Measurements from ENCODE around the gene CALY.

The CALY gene

GRCh38 chr10:133312769-133313145 lies 23.9 kb downstream of the CALY start:
- DNase-seq (ENCODE audit: low read depth in 3 of 3, low spot score in 1 of 3), result no peak

DNA sequence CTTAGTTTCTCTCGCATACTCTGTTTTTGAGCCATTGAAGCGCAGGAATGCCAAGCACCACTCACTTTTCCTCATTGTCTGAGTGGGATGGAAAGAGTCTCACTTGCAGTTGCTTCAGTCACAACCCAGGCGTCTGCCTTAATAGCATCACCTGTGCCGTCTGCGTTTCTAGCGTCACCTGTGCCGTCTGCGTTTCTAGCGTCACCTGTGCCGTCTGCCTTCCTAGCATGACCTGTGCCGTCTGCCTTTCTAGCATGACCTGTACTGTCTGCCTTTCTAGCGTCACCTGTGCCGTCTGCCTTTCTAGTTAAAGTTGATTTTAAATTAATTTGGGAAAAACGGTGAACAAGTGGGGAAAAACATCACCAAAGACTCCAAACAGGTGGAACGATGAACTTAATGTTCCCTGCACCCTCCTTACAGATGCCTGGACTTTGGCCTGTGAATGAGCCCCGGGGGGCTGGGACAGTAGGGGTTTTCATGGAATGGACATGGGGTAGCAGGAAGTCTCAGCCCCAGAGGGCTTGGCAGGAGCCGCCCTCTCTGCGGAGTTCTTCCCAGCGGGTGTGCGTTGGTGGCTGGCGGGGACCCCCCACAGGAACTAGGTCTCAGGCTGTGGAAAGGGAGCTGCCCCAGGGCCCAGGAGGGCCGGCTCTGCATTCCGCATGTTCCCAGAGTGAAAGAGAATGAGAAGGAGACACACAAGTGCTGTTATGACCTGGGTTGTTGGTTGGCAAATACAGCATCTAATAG lies 24.5 kb downstream of the CALY start:
- no peak for DNase-seq (ENCODE audit: low read depth in 3 of 3, low spot score in 1 of 3)

DNA sequence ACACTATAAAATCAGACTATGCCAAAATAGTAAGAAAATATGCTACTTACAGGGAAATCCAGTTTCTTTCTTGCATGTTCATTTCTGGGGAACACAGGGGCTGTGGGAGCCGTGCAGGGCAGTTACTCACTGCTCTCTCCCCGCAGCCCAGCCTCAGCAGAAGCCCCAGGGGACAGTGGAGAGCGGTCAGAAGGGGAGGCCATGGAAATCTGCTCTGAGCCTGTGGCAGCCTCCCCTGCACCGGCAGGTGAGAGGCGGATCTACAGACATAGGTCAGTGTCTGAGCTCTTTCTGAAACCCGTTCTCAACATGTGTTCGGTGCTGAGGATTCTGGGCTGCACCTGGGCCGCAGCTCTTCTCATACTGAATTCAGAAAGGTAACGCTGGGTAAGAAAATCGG lies 25.1 kb downstream of the CALY start:
- no peak for DNase-seq (ENCODE audit: low read depth in 3 of 3, low spot score in 1 of 3)

GRCh38 chr10:133310789-133311188 lies 25.9 kb downstream of the CALY start:
- DNase-seq (ENCODE audit: low read depth in 3 of 3, low spot score in 1 of 3), result no peak

DNA sequence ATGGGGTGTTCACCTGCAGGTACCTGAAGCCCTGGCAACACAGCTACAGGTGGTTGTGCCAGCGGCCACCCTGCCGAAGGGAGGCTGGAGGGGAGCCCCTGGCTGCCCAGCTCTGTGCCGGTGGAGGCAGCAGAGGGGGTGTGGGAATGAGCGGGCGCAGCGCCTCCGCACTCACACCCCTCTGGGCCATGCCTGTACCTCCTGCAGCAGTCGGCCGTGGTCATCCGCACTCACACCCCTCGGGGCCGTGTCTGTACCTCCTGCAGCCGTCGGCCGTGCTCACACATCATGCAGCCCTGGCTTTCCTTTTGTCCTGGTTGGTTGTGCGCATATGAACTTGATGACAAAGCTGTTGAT lies 26.3 kb downstream of the CALY start:
- DNase-seq (ENCODE audit: low read depth in 3 of 3, low spot score in 1 of 3), result no peak

DNA sequence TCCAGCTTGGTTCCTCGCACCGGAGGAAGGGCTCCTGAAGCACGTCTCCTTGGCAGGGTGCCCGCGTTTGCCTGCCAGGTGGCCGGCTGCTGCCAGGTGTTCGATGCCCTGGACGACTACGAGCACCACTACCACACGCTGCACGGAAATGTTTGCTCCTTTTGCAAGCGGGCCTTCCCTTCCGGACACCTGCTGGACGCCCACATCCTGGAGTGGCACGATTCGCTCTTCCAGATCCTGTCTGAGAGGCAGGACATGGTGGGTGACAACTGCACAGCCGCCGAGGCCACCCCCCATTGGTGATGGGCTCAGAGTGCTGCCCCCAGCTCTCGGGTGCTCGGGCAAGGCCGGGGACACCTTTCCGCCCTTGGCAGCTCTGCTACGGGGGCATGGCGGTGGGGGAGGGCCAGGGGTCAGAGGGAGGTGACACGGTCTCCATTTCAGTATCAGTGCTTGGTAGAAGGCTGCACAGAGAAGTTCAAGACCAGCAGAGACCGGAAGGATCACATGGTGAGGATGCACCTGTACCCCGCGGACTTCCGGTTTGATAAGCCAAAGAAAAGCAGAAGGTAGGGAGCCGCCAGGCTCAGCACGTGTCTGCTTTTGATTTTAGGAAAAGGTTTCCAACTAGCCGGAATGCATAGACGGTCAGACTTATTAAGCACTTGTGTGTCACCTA lies 26.8 kb downstream of the CALY start:
- no peak for DNase-seq (ENCODE audit: low read depth in 3 of 3, low spot score in 1 of 3)

DNA sequence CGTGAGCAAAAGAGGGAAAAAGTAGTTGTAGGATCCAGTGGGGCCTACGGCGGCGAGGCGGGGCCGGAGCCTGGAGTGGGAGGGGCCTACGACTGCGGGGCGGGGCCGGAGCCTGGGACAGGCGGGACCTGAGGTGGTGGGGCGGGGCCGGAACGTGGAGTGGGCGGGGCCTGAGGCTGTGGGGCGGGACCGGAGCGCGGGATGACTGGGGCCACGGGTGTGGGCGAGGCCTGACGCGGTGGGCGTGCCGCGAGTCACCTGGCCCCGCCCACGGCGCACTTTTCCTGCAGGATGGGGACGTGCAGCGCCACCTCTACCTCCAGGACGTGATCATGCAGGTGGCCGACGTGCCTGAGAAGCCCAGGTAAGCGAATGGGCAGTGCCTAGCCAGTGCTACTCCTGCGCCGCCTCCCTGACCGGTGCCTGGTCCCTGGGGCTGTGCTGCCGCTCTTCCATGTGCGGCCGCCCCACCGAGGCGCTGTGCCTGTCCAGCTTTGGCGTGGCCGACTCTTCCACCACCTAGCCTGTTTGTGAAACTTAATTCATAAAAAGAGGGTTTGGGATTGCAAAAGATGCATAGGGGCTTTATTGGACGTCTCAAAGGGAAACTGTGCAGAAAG lies 27.5 kb downstream of the CALY start:
- DNase-seq (ENCODE audit: low read depth in 3 of 3, low spot score in 1 of 3), result peak; percentile 88 to 95 (median 90)

DNA sequence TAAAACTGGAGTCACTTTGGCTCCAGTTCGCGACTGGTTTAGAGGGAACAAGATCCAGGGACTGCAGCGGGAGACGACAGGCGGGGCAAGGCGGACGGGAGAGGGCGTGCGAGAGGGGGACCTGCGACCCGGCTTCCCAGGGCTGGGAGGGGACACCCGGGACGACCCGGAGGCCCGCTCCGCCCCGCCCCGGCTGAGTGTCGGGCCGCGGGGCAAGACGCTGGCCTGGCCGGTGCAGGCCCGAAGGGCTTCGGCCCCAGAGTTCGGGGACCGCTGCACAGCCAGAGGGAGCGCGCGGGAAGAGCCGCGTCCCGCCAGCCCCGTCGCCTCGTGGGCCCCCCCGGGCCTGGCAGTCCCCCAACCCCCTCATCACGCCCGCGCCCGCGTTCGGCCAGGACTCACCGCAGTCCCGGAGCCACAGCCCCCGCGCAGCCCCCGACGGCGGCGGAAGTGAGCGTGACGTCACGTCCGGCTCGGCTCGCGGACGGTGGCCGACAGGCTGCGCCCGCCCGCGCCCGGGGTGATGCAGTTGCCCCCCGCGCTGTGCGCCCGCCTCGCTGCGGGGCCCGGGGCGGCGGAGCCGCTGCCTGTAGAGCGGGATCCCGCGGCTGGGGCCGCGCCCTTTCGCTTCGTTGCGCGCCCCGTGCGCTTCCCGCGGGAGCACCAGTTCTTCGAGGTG lies 28.1 kb downstream of the CALY start, which contains the start of the genes TUBGCP2 and ZNF511:
Gene TUBGCP2, minus strand, starts transcription at position 452 of the 679 bp plus-strand sequence. CDS start 5,931 bp downstream, outside the sequence.
Gene ZNF511, plus strand, starts transcription at position 494 of the 679 bp plus-strand sequence. Its CDS starts 30 bp downstream, at position 524.
- peak; percentile 60 to 86 (median 80) for DNase-seq (ENCODE audit: low read depth in 3 of 3, low spot score in 1 of 3)

GRCh38 chr10:133307776-133308420 lies 28.8 kb downstream of the CALY start:
- DNase-seq (ENCODE audit: low read depth in 3 of 3, low spot score in 1 of 3), result peak; percentile 62 to 72 (median 65)

DNA sequence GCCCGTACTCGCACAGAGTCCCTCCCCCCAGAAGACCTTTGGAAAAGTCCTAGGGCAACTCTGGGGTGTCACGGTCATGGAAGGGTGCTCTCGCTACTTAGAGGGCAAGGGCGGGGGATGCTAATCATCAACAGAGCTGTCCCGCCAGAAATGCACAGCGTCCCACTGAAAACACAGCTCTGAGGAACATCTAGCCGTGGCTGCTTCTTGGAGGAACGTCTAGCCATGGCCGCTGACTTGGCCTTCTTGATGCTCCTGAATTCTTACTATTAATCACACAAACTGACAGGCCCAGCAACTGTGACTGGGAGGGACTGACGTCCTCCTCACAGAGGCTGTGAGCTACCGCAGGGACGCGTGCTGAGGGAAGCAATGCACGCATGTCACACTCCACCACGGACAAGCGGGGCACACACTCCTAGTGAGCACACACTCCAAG lies 29.7 kb downstream of the CALY start:
- no peak for DNase-seq (ENCODE audit: low read depth in 3 of 3, low spot score in 1 of 3)

- no peak for DNase-seq (ENCODE audit: low read depth in 3 of 3, low spot score in 1 of 3)
These were observed 30.6 kb downstream of the CALY start for GRCh38 chr10:133306097-133306476.

DNA sequence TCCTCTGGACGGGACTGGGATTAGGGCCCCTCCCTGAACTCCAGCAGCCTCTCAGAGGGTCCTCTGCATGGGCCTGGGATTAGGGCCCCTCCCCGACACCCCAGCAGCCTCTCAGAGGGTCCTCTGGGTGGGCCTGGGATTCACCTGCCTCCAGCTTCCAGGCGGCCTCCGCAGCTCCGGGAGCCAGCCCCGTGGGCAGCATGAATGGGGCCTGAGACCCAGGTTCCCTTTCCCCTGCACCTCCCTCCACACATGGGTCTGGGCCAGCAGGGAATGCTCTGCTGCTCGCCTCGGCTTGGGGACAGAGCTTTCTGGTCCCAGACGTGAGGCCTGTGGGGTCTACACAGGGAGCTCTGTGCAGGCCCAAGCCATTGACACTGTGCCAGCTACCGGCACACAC lies 33.5 kb downstream of the CALY start:
- DNase-seq (ENCODE audit: low read depth in 3 of 3, low spot score in 1 of 3), result no peak

DNA sequence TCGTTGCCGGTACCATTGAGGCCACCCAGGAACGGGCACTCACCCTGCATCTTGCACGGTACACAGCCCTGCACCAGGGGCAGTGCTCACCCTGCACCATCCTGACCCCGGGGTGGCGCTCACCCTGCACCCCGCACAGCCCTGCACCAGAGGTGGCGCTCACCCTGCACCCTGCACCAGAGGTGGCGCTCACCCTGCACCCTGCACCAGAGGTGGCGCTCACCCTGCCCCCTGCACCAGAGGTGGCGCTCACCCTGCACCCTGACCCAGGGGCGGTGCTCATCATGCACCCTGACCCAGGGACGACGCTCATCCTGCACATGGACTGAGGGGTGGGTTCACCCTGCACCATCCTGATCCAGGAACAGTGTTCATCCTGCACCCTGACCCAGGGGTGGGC lies 34.5 kb downstream of the CALY start:
- no peak for DNase-seq (ENCODE audit: low read depth in 3 of 3, low spot score in 1 of 3)

- DNase-seq (ENCODE audit: low read depth in 3 of 3, low spot score in 1 of 3), result no peak
These were observed 37.0 kb downstream of the CALY start for GRCh38 chr10:133299738-133300137.

DNA sequence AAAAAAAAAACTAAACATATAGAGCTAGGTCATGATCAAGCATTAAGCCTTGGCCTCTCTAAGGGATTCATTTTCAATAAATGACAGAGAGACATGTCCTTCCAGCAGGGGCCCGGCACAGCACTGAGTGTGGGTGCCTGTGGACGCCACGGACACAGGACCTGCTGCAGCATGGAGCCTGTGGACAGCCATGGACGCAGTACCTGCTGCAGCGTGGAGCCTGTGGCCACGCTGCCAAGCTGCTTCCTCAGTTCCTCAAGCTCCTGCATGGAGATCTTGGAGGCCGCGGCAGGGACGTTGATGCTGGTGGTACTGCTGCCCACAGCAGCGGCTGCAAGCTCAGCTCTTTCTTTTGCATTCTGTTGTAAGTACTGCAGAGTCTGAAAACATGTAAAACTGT lies 37.5 kb downstream of the CALY start:
- no peak for DNase-seq (ENCODE audit: low read depth in 3 of 3, low spot score in 1 of 3)

DNA sequence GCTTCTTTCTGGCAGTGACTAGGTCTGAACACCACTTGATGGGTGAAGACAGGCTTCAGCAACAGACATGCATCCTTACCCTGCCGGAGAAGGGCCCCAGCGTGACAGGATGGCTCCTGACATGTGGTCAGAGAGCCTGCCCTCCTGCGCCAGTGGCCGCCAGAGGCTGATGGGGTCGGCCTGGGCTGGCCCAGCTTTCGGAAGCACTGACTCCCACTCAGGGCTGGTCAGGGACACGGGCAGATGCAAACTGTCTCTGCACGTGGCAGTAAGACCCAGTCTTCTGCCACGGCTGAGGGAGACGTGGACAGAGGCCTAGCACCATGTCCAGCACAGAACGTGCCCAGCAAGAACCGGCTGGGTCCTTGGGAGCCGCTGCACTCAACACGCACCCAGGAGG lies 38.2 kb downstream of the CALY start:
- DNase-seq (ENCODE audit: low read depth in 3 of 3, low spot score in 1 of 3), result no peak

- no peak for DNase-seq (ENCODE audit: low read depth in 3 of 3, low spot score in 1 of 3)
These were observed 39.2 kb downstream of the CALY start for GRCh38 chr10:133297504-133297903.

DNA sequence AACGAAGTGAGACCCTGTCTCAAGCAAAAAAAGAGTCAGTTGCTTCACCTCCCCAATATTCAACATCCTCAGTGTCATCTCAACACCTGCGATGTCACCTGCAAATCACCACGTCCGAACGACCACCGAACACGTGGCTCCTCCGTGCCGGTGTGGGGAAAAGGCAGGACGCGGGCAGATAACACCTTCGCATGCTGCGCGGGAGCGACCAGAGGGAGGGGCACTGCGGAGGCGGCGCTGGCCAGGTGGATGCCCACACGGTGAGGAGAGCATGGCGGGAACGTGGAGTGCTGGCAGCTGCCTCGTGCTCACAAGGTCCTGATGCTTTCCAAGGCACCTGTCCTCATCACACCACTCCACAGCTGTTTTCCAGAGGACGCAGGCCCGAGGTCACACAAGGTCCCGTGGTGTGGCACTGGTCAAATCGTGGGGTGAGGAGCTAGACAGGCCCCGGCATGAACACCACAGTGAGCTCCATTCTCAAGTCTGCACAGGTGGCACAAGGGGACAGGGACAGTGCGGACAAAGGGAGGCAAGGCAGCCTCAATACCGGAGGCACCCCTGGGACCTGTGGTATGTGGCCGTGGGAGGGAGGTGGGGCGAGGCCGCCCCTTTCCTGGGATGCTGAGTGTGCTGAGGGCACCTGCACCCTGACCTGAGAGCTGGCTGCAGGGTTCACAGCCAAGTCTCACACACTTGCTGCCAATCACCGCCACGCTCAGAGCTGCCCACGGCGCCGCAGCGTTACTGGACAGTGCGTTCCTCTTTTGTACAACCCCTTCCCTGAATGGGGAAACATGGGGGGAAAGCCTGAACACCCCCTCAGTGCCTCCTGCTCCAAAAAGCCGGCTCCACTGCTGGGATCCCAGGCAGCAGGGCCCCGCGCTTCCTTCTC lies 41.0 kb downstream of the CALY start:
- DNase-seq (ENCODE audit: low read depth in 3 of 3, low spot score in 1 of 3), result no peak

GRCh38 chr10:133294189-133294588 lies 42.5 kb downstream of the CALY start:
- DNase-seq (ENCODE audit: low read depth in 3 of 3, low spot score in 1 of 3), result no peak

GRCh38 chr10:133293810-133294119 lies 42.9 kb downstream of the CALY start:
- DNase-seq (ENCODE audit: low read depth in 3 of 3, low spot score in 1 of 3), result no peak
